ENCODE measurements around the gene TEX2. TPM values are rescaled to one million over a fixed set of nuclear protein-coding genes. Genes with fewer than 3 reads are reported as not detected.

Gene TEX2
- total RNA-seq, 2 experiments from 2014 or later: 14.3 to 16.8 TPM

GRCh38 chr17:64260886-64261285 lies 2.2 kb downstream of the TEX2 start:
- no peak for DNase-seq
- ChIA-PET CTCF (no interaction called here), POLR2A (no interaction called here)
- Mint-ChIP-seq H3K9me3 (no peaks in the 10 kb centered on the region), H3K27me3 (no peaks in the 10 kb centered on the region), H3K4me1 (peaks cover 40% of the 10 kb centered on the region), H3K4me3 (no peak overlapping the region), H3K36me3 (ENCODE audit: low read depth) (peaks cover 2% of the 10 kb centered on the region), H3K27ac (no peak overlapping the region)

GRCh38 chr17:64259922-64260321 lies 3.1 kb downstream of the TEX2 start:
- H3K9me3 Mint-ChIP-seq: no peaks in the 10 kb centered on the region
- POLR2A ChIA-PET: no interaction called here
- H3K4me3 Mint-ChIP-seq: no peak overlapping the region
- CTCF ChIA-PET: interaction anchor here (0.9 kb wide), 1 partner anchor 23 kb away, joined by 3 read pairs; no protein-coding TSS in a partner anchor
- no peak for DNase-seq
- peaks cover 40% of the 10 kb centered on the region for H3K4me1 Mint-ChIP-seq
- no peak overlapping the region for H3K27ac Mint-ChIP-seq
- H3K27me3 Mint-ChIP-seq: no peaks in the 10 kb centered on the region
- peaks cover 2% of the 10 kb centered on the region for H3K36me3 Mint-ChIP-seq (ENCODE audit: low read depth)

- Mint-ChIP-seq H3K4me1 (peaks cover 39% of the 10 kb centered on the region), H3K4me3 (no peak overlapping the region)
- CTCF ChIA-PET: interaction anchor here (0.9 kb wide), 1 partner anchor 23 kb away, joined by 3 read pairs; no protein-coding TSS in a partner anchor
Observed at GRCh38 chr17:64259426-64259825, 3.6 kb downstream of the TEX2 start.

GRCh38 chr17:64256913-64257807 lies 5.9 kb downstream of the TEX2 start:
- Mint-ChIP-seq H3K36me3 (ENCODE audit: low read depth) (peaks cover 2% of the 10 kb centered on the region), H3K27ac (no peak overlapping the region), H3K27me3 (no peaks in the 10 kb centered on the region), H3K4me3 (no peak overlapping the region), H3K4me1 (peaks cover 24% of the 10 kb centered on the region), H3K9me3 (no peaks in the 10 kb centered on the region)
- CTCF ChIA-PET: interaction anchor here (1.0 to 1.7 kb wide), 3 partner anchors 11 to 16 kb away, joined by 3 to 4 read pairs (median 3); no protein-coding TSS in a partner anchor
- POLR2A ChIA-PET: interaction anchor here (0.6 kb wide), 1 partner anchor 39 kb away, joined by 10 read pairs; no protein-coding TSS in a partner anchor
- no peak for DNase-seq

More at GRCh38 chr17:64259426-64259825, 3.6 kb downstream of the TEX2 start:
- Mint-ChIP-seq H3K36me3 (ENCODE audit: low read depth) (peaks cover 2% of the 10 kb centered on the region), H3K9me3 (no peaks in the 10 kb centered on the region), H3K27ac (no peak overlapping the region), H3K27me3 (no peaks in the 10 kb centered on the region)
- POLR2A ChIA-PET: no interaction called here
- DNase-seq: no peak

DNA sequence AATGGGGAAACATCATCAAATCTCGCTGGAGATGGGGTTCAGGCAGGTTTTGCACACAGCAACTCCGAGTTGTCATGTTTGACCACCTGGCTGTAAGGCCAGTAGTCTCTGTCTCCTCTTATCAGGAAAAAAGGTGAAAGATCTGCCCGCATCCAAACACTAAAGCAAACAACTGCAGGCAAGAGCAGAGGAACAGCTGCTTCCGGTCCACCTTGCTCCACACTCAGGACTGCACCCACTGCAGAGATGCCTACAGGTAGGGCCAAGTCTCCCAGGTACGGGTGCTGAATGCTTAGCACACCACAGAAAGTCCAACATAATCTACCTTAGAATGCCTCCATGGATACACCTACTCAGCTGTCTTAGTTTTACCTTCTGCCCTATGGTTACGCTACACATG lies 7.3 kb downstream of the TEX2 start:
- no peak for DNase-seq
- ChIA-PET POLR2A (no interaction called here), CTCF (interaction anchor here (0.5 to 0.7 kb wide), 2 partner anchors 26 to 88 kb away, joined by 3 read pairs; no protein-coding TSS in a partner anchor)
- no peak overlapping the region for H3K4me3 Mint-ChIP-seq
- no peak overlapping the region for H3K27ac Mint-ChIP-seq
- peaks cover 11% of the 10 kb centered on the region for H3K4me1 Mint-ChIP-seq
- no peaks in the 10 kb centered on the region for H3K27me3 Mint-ChIP-seq
- H3K9me3 Mint-ChIP-seq: no peaks in the 10 kb centered on the region
- H3K36me3 Mint-ChIP-seq (ENCODE audit: low read depth): peaks cover 2% of the 10 kb centered on the region

DNA sequence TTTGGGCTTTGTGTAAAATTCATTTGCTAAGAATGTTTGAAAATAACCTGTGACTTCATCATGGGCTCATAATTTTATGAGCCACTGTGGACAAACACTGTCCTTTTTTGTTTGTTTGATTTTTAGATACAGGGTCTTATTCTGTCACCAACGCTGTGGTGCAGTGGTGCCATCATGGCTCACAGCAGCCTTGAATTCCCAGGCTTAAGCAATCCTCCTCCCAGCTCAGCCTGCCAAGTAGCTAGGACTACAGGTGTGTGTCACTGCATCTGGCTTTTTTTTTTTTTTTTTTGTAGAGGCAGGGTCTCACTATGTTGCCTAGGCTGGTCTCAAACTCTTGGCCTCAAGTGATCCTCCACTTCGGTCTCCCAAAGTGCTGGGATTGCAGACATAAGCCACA lies 8.3 kb downstream of the TEX2 start:
- CTCF ChIA-PET: no interaction called here

DNA sequence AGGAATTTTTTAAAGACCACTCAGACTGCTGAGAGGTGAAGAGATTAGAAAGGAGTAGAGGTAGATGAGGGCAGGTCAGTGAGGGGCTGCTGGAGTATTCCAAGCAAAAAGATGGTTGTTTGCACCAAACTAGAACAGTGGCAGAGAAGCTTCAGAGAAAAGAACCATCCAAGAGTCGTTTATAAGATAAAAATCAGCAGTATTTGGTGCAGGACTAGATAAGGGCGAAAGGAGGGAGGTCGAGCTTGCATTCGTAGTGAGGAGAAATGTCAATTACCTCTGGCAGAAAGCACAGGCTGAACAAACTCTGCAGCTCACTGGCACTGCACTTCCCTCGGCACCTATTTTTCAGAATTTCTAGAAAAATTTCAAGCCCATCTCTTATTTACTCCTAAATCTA lies 9.6 kb downstream of the TEX2 start:
- DNase-seq: no peak
- H3K36me3 Mint-ChIP-seq (ENCODE audit: low read depth): peaks cover 2% of the 10 kb centered on the region
- no peaks in the 10 kb centered on the region for H3K4me1 Mint-ChIP-seq
- no peaks in the 10 kb centered on the region for H3K9me3 Mint-ChIP-seq
- ChIA-PET POLR2A (interaction anchor here (1.1 kb wide), 1 partner anchor 108 kb away, joined by 3 read pairs; no protein-coding TSS in a partner anchor), CTCF (interaction anchor here (1.0 kb wide), 1 partner anchor 13 kb away, joined by 3 read pairs; no protein-coding TSS in a partner anchor)
- H3K4me3 Mint-ChIP-seq: no peak overlapping the region
- H3K27me3 Mint-ChIP-seq: no peaks in the 10 kb centered on the region
- no peak overlapping the region for H3K27ac Mint-ChIP-seq

More for the DNA sequence above, 8.3 kb downstream of the TEX2 start:
- Mint-ChIP-seq H3K4me1 (peaks cover 2% of the 10 kb centered on the region), H3K27me3 (no peaks in the 10 kb centered on the region), H3K27ac (no peak overlapping the region), H3K9me3 (no peaks in the 10 kb centered on the region), H3K4me3 (no peak overlapping the region), H3K36me3 (ENCODE audit: low read depth) (peaks cover 2% of the 10 kb centered on the region)
- POLR2A ChIA-PET: interaction anchor here (1.1 kb wide), 1 partner anchor 109 kb away, joined by 3 read pairs; no protein-coding TSS in a partner anchor
- DNase-seq: no peak

GRCh38 chr17:64252831-64253230 lies 10.2 kb downstream of the TEX2 start:
- ChIA-PET CTCF (interaction anchor here (1.0 kb wide), 1 partner anchor 404 kb away, joined by 4 read pairs; no protein-coding TSS in a partner anchor), POLR2A (no interaction called here)
- no peaks in the 10 kb centered on the region for H3K36me3 Mint-ChIP-seq (ENCODE audit: low read depth)

DNA sequence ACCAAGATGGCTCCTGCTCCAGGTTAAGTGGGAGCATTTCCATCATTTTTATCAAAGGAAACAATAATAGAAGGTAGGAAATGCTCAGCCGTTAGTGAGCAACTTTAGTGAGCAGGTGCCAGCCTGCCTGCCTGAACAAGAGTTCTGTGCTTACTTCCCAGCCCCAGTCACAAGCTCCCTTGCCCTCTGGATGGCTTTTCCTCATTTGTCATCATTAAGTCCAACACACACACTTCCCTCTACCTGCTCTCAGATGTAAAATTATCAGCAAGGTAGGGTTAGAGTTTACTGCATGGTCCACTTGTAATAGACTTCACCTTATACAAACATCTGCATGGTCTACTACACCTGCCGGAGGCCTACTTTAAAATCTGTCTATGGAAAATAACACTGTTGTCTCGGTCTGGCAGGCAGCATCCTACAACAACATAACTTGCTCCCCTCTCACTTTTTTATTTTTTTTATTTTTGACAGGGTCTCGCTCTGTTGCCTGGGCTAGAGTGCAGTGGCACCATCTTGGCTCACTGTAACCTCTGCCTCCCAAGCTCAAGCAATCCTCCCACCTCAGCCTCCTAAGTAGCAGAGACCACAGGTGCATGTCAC lies 12.7 kb downstream of the TEX2 start:
- no peaks in the 10 kb centered on the region for H3K9me3 Mint-ChIP-seq
- no peaks in the 10 kb centered on the region for H3K4me1 Mint-ChIP-seq
- H3K4me3 Mint-ChIP-seq: no peak overlapping the region
- no peak overlapping the region for H3K27ac Mint-ChIP-seq
- H3K36me3 Mint-ChIP-seq (ENCODE audit: low read depth): no peaks in the 10 kb centered on the region
- DNase-seq: no peak
- H3K27me3 Mint-ChIP-seq: no peaks in the 10 kb centered on the region
- ChIA-PET POLR2A (no interaction called here), CTCF (interaction anchor here (1.0 to 1.2 kb wide), 2 partner anchors 13 to 14 kb away, joined by 3 to 4 read pairs; no protein-coding TSS in a partner anchor)

More at GRCh38 chr17:64252831-64253230, 10.2 kb downstream of the TEX2 start:
- no peaks in the 10 kb centered on the region for H3K27me3 Mint-ChIP-seq
- DNase-seq: no peak
- no peaks in the 10 kb centered on the region for H3K4me1 Mint-ChIP-seq
- H3K9me3 Mint-ChIP-seq: no peaks in the 10 kb centered on the region
- no peak overlapping the region for H3K4me3 Mint-ChIP-seq
- no peak overlapping the region for H3K27ac Mint-ChIP-seq

GRCh38 chr17:64247836-64248235 lies 15.2 kb downstream of the TEX2 start:
- H3K9me3 Mint-ChIP-seq: no peaks in the 10 kb centered on the region
- no peak for DNase-seq
- POLR2A ChIA-PET: no interaction called here
- no peak overlapping the region for H3K4me3 Mint-ChIP-seq
- no peaks in the 10 kb centered on the region for H3K36me3 Mint-ChIP-seq (ENCODE audit: low read depth)
- no peaks in the 10 kb centered on the region for H3K27me3 Mint-ChIP-seq
- no peak overlapping the region for H3K27ac Mint-ChIP-seq
- peaks cover 4% of the 10 kb centered on the region for H3K4me1 Mint-ChIP-seq
- CTCF ChIA-PET: interaction anchor here (1.0 kb wide), 1 partner anchor 11 kb away, joined by 3 read pairs; no protein-coding TSS in a partner anchor

DNA sequence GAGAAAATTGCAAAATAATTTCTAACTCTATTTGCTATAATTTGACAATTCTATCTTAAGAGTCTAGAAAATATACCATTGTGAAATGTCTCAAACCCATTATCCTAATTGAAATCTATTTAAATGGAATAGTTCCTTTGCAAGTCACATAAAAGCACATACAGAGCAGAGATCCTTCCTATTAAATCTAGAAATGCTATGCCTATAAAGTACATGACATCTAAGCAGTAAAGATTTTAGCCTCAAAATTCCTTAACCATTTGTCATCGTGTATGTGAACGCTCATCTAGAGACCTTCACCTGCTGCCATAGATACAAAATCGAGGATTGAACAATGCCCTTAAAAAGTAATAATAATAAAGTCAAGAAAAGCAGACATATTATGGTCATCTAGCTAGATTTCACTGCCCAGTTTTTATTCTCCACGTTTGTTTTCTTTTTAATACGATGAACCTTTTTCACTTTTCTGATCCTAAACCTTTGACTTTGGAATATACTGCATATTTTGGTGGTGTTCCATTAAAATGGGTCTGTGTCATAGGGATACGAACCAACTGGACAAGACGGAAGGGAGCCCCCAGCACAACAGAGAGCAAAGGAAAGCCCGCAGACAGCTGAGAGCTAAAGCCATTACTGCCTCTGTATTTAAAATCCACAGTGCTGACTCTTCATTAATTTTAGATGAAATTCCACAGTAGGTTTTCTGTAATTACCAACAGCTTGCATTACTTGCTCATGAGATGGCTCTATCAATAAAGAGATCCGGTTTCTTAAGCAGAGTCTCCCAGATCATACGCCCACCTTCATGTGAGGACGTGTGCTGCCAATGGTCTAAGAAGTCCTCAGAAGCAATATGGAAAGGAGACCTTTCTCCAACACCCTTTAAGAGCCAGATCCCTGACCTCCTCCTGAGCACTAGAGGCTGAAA lies 17.6 kb downstream of the TEX2 start:
- no peak for DNase-seq
- Mint-ChIP-seq H3K4me1 (peaks cover 6% of the 10 kb centered on the region), H3K4me3 (no peak overlapping the region), H3K27me3 (no peaks in the 10 kb centered on the region), H3K9me3 (no peaks in the 10 kb centered on the region), H3K27ac (no peak overlapping the region), H3K36me3 (ENCODE audit: low read depth) (no peaks in the 10 kb centered on the region)
- ChIA-PET POLR2A (no interaction called here), CTCF (interaction anchor here (0.7 to 1.8 kb wide), 3 partner anchors 9 to 75 kb away, joined by 3 to 6 read pairs (median 3); no protein-coding TSS in a partner anchor)

DNA sequence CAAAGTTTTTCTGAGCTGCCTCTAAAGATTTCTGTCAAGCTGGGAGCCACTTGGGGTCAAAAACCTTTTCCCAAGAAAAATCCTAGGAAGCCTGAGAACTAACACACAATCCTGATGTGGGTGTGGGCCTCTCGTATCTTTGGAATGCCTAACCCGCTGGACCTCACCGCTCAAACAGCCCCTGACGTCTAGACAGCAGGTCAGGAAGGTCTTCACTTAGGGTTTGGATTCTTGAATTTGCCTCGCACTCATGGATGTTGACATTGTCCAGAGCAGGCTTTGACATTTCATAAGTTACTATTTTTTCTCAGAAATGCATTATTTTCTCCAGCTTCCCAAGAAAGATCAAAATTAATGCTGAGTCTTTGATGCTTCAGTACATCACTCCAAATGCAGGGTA lies 18.9 kb downstream of the TEX2 start:
- no peaks in the 10 kb centered on the region for H3K9me3 Mint-ChIP-seq
- H3K4me3 Mint-ChIP-seq: no peak overlapping the region
- no peaks in the 10 kb centered on the region for H3K27me3 Mint-ChIP-seq
- POLR2A ChIA-PET: no interaction called here
- peaks cover 7% of the 10 kb centered on the region for H3K4me1 Mint-ChIP-seq
- DNase-seq: no peak
- H3K27ac Mint-ChIP-seq: no peak overlapping the region
- CTCF ChIA-PET: no interaction called here
- H3K36me3 Mint-ChIP-seq (ENCODE audit: low read depth): no peaks in the 10 kb centered on the region

Data from activated CD4-positive, alpha-beta T cell treated with anti-CD3 and anti-CD28 coated beads, Interleukin-2, amount 10 ng/mL, durations not matched to agents 7 days and 5 days (primary cell).